HFF-Myc (cell line): ENCODE results near the gene SPARC.

Source experiments
- DNase-seq: peaks from one replicate; pipeline ENCODE4 v3.0.0-alpha.2; 2011; ENCODE audit warnings: low read depth; ENCODE audit errors: extremely low read depth
- H3K4me3 ChIP-seq: replicated peaks from 2 replicates; pipeline ENCODE4 v1.5.1; 2011; ENCODE audit warnings: low read depth, mild to moderate bottlenecking, control low read depth, low read length
- CTCF ChIP-seq: IDR thresholded peaks from 2 replicates; pipeline ENCODE4 v1.5.1; 2012; ENCODE audit warnings: mild to moderate bottlenecking, low read depth, low read length, control low read depth; ENCODE audit errors: missing control alignments

The SPARC gene

GRCh38 chr5:151633892-151634291 lies 52.8 kb downstream of the SPARC start:
- H3K4me3 ChIP-seq = no peak overlapping the region
- no peak for TF ChIP-seq CTCF
- no peak for DNase-seq

GRCh38 chr5:151632941-151633340 lies 53.8 kb downstream of the SPARC start:
- no peak for TF ChIP-seq CTCF
- no peak overlapping the region for H3K4me3 ChIP-seq
- no peak for DNase-seq

GRCh38 chr5:151632524-151632923 lies 54.2 kb downstream of the SPARC start:
- no peak overlapping the region for H3K4me3 ChIP-seq
- no peak for TF ChIP-seq CTCF
- DNase-seq = no peak

GRCh38 chr5:151631941-151632340 lies 54.8 kb downstream of the SPARC start:
- no peak for TF ChIP-seq CTCF
- H3K4me3 ChIP-seq = no peak overlapping the region
- DNase-seq = no peak

GRCh38 chr5:151630088-151630487 lies 56.6 kb downstream of the SPARC start:
- TF ChIP-seq CTCF = no peak
- H3K4me3 ChIP-seq = no peak overlapping the region
- no peak for DNase-seq

GRCh38 chr5:151628112-151628823 lies 58.4 kb downstream of the SPARC start:
- no peak overlapping the region for H3K4me3 ChIP-seq
- no peak for TF ChIP-seq CTCF
- no peak for DNase-seq

- DNase-seq = no peak
- no peak for TF ChIP-seq CTCF
- H3K4me3 ChIP-seq = no peak overlapping the region
Observed at GRCh38 chr5:151627650-151628049, 59.1 kb downstream of the SPARC start.
